GM18909 (cell line): Measurements from ENCODE around the gene PREB.

Experiments used
- ATAC-seq: cut with Tn5 transposase; IDR thresholded peaks from one replicate; pipeline ENCODE4 v1.9.1; 2021; ENCODE audit warnings: mild to moderate bottlenecking; ENCODE audit not compliant: unreplicated experiment, poor library complexity

The PREB gene

GRCh38 chr2:27083410-27084296 lies 50.8 kb downstream of the PREB start:
- no peak for ATAC-seq

- ATAC-seq, result no peak
These were observed 51.5 kb downstream of the PREB start for GRCh38 chr2:27082773-27083409.

GRCh38 chr2:27081984-27082772 lies 52.3 kb downstream of the PREB start:
- ATAC-seq, result no peak
